Measurements from ENCODE around the gene DGKG. TPM values are rescaled to one million over a fixed set of nuclear protein-coding genes. Genes with fewer than 3 reads are reported as not detected.

The DGKG gene
- total and polyA plus RNA-seq, 4 donors = 0.84 to 7.8 (median 1.7) TPM

DNA sequence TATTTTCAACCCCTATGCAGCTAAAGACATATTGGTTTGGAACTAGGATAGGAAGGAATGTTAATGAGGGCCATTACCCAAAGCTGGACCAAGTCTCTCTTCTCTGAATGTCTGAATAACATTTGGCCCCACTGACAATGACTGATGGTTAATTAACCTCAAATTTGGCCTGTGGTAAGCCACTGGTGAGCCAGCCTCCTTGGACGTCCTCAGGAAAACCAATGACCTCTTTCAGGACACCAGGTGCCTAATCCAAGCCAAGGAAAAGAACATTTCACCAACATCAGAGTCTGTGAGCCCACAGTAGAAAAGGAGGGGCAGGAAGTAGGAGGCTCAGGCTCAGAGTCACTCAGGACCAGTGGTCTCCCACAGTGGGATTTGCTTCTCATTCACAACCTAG, 196.7 kb downstream of the DGKG start:
- H3K27ac ChIP-seq (ENCODE audit: low read depth in 1 of 2, low read length in 2 of 2) = no peak overlapping the region
- 41% methylated on average over 1 of the region's 1 CpG for WGBS
- no peaks in the 10 kb centered on the region for H3K27me3 ChIP-seq (ENCODE audit: control insufficient read depth in 4 of 4, insufficient read depth in 4 of 4, low read length in 3 of 4)
- TF ChIP-seq, protein P1, sequence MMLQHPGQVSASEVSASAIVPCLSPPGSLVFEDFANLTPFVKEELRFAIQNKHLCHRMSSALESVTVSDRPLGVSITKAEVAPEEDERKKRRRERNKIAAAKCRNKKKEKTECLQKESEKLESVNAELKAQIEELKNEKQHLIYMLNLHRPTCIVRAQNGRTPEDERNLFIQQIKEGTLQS (IDR thresholded peaks at IDR 0.05) = no peak
- TF ChIP-seq, protein P2, sequence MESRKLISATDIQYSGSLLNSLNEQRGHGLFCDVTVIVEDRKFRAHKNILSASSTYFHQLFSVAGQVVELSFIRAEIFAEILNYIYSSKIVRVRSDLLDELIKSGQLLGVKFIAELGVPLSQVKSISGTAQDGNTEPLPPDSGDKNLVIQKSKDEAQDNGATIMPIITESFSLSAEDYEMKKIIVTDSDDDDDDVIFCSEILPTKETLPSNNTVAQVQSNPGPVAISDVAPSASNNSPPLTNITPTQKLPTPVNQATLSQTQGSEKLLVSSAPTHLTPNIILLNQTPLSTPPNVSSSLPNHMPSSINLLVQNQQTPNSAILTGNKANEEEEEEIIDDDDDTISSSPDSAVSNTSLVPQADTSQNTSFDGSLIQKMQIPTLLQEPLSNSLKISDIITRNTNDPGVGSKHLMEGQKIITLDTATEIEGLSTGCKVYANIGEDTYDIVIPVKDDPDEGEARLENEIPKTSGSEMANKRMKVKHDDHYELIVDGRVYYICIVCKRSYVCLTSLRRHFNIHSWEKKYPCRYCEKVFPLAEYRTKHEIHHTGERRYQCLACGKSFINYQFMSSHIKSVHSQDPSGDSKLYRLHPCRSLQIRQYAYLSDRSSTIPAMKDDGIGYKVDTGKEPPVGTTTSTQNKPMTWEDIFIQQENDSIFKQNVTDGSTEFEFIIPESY (IDR thresholded peaks at IDR 0.05) = no peak
- TF ChIP-seq, protein P3, sequence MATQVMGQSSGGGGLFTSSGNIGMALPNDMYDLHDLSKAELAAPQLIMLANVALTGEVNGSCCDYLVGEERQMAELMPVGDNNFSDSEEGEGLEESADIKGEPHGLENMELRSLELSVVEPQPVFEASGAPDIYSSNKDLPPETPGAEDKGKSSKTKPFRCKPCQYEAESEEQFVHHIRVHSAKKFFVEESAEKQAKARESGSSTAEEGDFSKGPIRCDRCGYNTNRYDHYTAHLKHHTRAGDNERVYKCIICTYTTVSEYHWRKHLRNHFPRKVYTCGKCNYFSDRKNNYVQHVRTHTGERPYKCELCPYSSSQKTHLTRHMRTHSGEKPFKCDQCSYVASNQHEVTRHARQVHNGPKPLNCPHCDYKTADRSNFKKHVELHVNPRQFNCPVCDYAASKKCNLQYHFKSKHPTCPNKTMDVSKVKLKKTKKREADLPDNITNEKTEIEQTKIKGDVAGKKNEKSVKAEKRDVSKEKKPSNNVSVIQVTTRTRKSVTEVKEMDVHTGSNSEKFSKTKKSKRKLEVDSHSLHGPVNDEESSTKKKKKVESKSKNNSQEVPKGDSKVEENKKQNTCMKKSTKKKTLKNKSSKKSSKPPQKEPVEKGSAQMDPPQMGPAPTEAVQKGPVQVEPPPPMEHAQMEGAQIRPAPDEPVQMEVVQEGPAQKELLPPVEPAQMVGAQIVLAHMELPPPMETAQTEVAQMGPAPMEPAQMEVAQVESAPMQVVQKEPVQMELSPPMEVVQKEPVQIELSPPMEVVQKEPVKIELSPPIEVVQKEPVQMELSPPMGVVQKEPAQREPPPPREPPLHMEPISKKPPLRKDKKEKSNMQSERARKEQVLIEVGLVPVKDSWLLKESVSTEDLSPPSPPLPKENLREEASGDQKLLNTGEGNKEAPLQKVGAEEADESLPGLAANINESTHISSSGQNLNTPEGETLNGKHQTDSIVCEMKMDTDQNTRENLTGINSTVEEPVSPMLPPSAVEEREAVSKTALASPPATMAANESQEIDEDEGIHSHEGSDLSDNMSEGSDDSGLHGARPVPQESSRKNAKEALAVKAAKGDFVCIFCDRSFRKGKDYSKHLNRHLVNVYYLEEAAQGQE (IDR thresholded peaks at IDR 0.05) = no peak
- TF ChIP-seq, protein P4, sequence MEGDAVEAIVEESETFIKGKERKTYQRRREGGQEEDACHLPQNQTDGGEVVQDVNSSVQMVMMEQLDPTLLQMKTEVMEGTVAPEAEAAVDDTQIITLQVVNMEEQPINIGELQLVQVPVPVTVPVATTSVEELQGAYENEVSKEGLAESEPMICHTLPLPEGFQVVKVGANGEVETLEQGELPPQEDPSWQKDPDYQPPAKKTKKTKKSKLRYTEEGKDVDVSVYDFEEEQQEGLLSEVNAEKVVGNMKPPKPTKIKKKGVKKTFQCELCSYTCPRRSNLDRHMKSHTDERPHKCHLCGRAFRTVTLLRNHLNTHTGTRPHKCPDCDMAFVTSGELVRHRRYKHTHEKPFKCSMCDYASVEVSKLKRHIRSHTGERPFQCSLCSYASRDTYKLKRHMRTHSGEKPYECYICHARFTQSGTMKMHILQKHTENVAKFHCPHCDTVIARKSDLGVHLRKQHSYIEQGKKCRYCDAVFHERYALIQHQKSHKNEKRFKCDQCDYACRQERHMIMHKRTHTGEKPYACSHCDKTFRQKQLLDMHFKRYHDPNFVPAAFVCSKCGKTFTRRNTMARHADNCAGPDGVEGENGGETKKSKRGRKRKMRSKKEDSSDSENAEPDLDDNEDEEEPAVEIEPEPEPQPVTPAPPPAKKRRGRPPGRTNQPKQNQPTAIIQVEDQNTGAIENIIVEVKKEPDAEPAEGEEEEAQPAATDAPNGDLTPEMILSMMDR (IDR thresholded peaks at IDR 0.05; ENCODE audit: low read depth, low read length, missing input control) = no peak
- TF ChIP-seq YY1 (IDR thresholded peaks at IDR 0.05) = no peak
- no peak for TF ChIP-seq SP1 (IDR thresholded peaks at IDR 0.05)
- no peak for TF ChIP-seq NR2F2 (IDR thresholded peaks at IDR 0.05)
- TF ChIP-seq FOXA1 (IDR thresholded peaks at IDR 0.05) = no peak
- H3K4me3 ChIP-seq (ENCODE audit: low read depth in 1 of 3, low read length in 3 of 3) = no peak overlapping the region
- no peak for DNase-seq (ENCODE audit: low spot score)
- H3K9me3 ChIP-seq (ENCODE audit: control insufficient read depth in 4 of 4, low read length in 3 of 4) = no peaks in the 10 kb centered on the region
- no peaks in the 10 kb centered on the region for H3K4me1 ChIP-seq (ENCODE audit: control insufficient read depth in 4 of 4, insufficient read depth in 4 of 4, low read length in 3 of 4)
- H3K36me3 ChIP-seq (ENCODE audit: control insufficient read depth in 4 of 4, insufficient read depth in 3 of 4, low read depth in 1 of 4, low read length in 3 of 4) = no peaks in the 10 kb centered on the region
- no peak overlapping the region for H3K9ac ChIP-seq (ENCODE audit: low read depth in 1 of 2, low read length in 2 of 2)

DNA sequence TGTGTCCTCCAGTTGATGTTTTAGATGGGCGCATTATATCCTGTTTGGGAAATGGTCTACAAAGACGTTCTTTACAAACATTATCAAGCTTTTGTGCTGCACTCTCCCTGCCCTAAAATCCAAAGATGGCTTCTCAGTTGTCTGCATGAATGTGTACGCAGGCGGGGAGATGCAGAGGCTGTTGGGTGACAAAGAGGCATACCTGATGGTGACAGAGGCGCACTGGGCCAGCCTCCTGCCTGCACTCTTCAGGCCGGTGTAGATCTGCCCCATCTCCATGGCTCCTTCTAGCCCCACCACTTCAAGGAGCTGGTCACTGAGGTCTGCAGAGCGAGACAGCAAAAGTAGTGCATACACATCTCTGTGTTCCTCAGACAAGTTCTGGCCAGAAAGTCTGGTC, 197.3 kb downstream of the DGKG start:
- 91% methylated on average over 7 of the region's 7 CpGs for WGBS
- Histone ChIP-seq H3K27ac (ENCODE audit: low read depth in 1 of 2, low read length in 2 of 2) (no peak overlapping the region), H3K9me3 (ENCODE audit: control insufficient read depth in 4 of 4, low read length in 3 of 4) (no peaks in the 10 kb centered on the region), H3K4me3 (ENCODE audit: low read depth in 1 of 3, low read length in 3 of 3) (no peak overlapping the region), H3K4me1 (ENCODE audit: control insufficient read depth in 4 of 4, insufficient read depth in 4 of 4, low read length in 3 of 4) (no peaks in the 10 kb centered on the region), H3K36me3 (ENCODE audit: control insufficient read depth in 4 of 4, insufficient read depth in 3 of 4, low read depth in 1 of 4, low read length in 3 of 4) (no peaks in the 10 kb centered on the region), H3K9ac (ENCODE audit: low read depth in 1 of 2, low read length in 2 of 2) (no peak overlapping the region), H3K27me3 (ENCODE audit: control insufficient read depth in 4 of 4, insufficient read depth in 4 of 4, low read length in 3 of 4) (no peaks in the 10 kb centered on the region)
- DNase-seq (ENCODE audit: low spot score) = no peak
- TF ChIP-seq GABPA (IDR thresholded peaks at IDR 0.05 in 1 of 2, conservative IDR thresholded peaks at IDR 0.05 in 1 of 2) (no peak), HNF4G (IDR thresholded peaks at IDR 0.05) (no peak), JUND (IDR thresholded peaks at IDR 0.05) (no peak), YY1 (IDR thresholded peaks at IDR 0.05) (no peak), EGR1 (IDR thresholded peaks at IDR 0.05; ENCODE audit: low read depth in 2 of 2) (no peak), RXRA (IDR thresholded peaks at IDR 0.05) (no peak), SP1 (IDR thresholded peaks at IDR 0.05) (no peak), FOXA1 (IDR thresholded peaks at IDR 0.05) (no peak), NR2F2 (IDR thresholded peaks at IDR 0.05) (no peak), RAD21 (IDR thresholded peaks at IDR 0.05) (no peak)
- TF ChIP-seq, protein P4 (IDR thresholded peaks at IDR 0.05; ENCODE audit: low read depth, low read length, missing input control) = no peak
- TF ChIP-seq, protein P2 (IDR thresholded peaks at IDR 0.05) = no peak
- TF ChIP-seq, protein P1 (IDR thresholded peaks at IDR 0.05) = no peak
- TF ChIP-seq, protein P3 (IDR thresholded peaks at IDR 0.05) = no peak

Measured in liver (tissue), 9 donors.